NCI-H524 (cell line): ENCODE data around the gene CAPN9.

ENCODE experiments used
- DNase-seq, 2 experiments: peaks; one replicate each; lab custom pipeline; 2025; lab: John Stamatoyannopoulos, UW

CAPN9 gene

GRCh38 chr1:230850547-230850946 is 103.4 kb downstream of the CAPN9 start:
- no peak for DNase-seq

- DNase-seq: no peak
Observed at GRCh38 chr1:230851291-230851691, 104.1 kb downstream of the CAPN9 start.
